OCI-LY1 (cell line): ENCODE results near the gene ALPK3.

Source experiments
- CTCF ChIP-seq: fragments of 200-600 bp; sonication (generic), shearing (Covaris generic); IDR thresholded peaks from 2 replicates; pipeline ENCODE4 v1.5.1; 2017; ENCODE audit warnings: mild to moderate bottlenecking, antibody characterized with exemption, low read length, moderate library complexity, mixed read lengths
- EZH2 ChIP-seq: fragments of 200-600 bp; sonication (generic), shearing (Covaris generic); IDR thresholded peaks from 2 replicates; pipeline ENCODE4 v1.8.0; 2017; ENCODE audit warnings: borderline replicate concordance, mixed run types, mild to moderate bottlenecking, antibody characterized with exemption, low read length, moderate library complexity, mixed read lengths

- TF ChIP-seq CTCF (no peak), EZH2 (no peak)
Observed at GRCh38 chr15:84785053-84785452, 32.1 kb upstream of the ALPK3 start.
